GM03348 (cell line): ENCODE results near the gene XPR1.
"Not testable (repeated sequence)": the region's sequence is repeated elsewhere in the genome, so short reads cannot be mapped to it uniquely, and the experiment has no call there.

ENCODE experiments used
- DNase-seq: peaks from one replicate; pipeline ENCODE4 v3.0.0; 2012; ENCODE audit warnings: low spot score

The XPR1 gene

GRCh38 chr1:180841415-180841814 is 209.6 kb downstream of the XPR1 start:
- DNase-seq = no peak

DNA sequence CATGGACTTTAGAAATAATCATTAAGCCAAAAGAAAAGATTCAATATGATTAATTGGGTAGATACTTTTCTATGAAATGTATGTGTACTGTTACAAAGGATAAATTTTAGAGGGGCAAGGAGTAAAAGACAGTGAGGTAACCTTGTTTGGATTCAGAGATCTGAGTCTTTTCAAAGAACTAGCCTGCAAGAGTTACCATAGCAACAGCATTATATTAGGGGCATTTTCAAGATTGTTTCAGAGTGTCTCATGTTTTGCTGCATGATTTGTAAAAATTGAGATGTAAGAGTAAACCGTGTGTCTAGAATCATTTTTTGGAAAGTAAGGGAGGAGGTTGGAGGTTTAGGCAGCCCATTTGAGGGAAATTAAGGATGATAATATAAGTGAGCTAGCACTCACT is 210.2 kb downstream of the XPR1 start:
- peak; percentile 60 for DNase-seq

GRCh38 chr1:180842491-180843275 is 210.9 kb downstream of the XPR1 start:
- peak; percentile 12 for DNase-seq

- DNase-seq = no peak
Observed at GRCh38 chr1:180845352-180845751, 213.5 kb downstream of the XPR1 start.

DNA sequence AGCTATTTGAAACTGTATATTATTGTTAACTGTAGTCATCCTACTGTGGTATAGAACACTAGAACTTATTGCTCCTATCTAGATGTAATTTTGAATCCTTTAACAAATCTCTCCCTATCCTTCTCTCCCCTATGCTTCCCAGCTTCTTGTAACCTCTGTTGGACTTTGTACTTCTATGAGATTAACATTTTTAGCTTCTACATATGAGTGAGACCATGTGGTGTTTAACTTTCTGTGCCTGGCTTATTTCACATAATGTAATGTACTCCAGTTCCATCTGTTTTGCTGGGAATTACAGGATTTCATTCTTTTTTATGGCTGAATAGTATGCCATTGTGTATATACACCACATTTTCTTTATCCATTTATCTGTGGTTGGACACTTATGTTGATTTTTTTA is 216.4 kb downstream of the XPR1 start:
- DNase-seq = no peak

DNA sequence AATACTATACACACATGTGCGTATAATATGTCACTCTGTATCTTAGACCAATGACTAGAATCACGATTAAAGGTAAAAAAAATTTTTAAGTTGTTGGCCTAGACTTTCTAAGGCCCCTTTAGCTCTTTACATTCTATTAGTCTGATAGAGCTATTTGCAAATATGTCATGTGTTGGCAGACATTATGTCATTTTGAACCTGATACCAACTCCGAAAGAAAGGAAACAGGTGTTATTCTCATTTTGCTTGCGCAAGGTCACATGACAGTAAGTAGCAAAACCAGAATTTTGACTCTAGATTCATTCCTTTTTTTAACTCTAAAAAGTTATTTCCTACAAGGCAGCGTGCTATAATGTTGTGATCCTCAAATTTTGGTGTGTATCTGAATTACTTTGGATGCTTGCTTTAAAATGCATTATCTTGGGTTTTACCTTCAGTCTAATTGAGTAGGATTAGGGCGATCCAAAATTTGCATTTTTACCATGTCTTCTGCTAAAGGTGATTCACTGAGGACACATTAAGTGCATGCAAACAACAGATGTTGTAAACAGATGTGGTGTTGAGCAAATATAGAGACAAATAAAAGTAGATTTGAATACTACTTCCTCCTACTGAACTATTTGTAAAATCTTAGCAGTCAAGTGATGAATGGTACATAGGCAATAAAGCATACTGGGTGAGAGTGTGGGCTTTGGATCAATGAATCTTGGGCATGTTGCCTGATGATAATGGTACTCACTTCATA is 217.4 kb downstream of the XPR1 start:
- no peak for DNase-seq

- DNase-seq = no peak
Observed at GRCh38 chr1:180851995-180852887, 220.4 kb downstream of the XPR1 start.

DNA sequence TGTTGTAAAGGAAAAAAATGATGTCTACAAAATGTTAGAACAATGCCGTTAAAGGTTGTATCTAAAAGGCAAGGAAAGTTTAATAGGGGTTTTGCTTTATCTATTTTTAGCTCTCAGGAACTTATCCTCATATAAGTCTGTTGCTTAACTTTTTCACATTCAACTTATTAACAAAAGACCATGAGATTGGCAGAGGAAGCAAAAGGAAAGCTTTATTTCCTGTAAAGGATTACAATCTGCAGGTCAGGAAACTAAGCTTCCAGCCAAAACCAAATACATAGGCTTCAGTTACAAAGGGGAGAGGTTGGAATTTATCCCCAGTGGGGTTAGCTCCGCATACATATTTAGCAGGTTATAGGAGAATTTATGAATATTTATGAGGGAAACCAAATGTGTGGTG is 222.2 kb downstream of the XPR1 start:
- no peak for DNase-seq

GRCh38 chr1:180854456-180854855 is 222.6 kb downstream of the XPR1 start:
- DNase-seq = no peak

- not testable (repeated sequence) for DNase-seq
Observed at GRCh38 chr1:180857947-180858725, 226.3 kb downstream of the XPR1 start.

DNA sequence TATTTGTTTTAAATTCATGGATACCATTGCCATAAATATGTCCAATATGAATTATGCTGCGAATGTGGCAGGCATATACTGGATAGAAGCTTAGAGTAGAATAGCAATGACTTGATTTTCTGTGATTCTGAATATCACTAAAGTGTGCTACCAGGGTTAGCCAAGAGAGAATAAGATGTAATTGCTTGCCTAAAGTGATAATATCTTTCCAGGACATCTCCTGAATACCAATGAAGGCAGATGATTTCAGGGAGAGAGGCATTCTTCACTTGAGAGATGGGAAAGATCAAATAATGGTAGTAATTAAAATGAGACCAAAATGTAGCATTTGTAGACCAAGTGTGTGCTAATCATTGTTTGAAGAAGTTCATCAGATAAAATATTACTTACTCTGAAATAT is 227.5 kb downstream of the XPR1 start:
- DNase-seq = no peak

DNA sequence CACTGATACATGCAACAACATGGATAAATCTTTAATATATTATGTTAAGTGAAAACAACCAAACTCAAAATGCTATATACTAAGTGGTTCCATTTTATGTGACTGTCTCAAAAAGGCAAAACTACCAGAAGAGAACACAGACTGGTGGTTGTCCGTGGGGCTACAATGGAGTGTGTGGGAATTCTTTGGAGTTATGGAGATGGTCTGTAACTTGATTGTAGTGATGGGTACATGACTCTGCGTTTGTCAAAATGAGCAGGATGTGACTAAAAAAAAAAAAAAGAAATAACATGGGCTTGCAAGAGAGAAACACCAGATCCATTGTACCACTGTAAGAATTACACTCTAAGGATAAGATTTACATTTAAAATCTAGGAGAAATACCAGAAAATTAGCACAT is 228.7 kb downstream of the XPR1 start:
- no peak for DNase-seq

- no peak for DNase-seq
Observed at GRCh38 chr1:180862305-180862704, 230.5 kb downstream of the XPR1 start.

DNA sequence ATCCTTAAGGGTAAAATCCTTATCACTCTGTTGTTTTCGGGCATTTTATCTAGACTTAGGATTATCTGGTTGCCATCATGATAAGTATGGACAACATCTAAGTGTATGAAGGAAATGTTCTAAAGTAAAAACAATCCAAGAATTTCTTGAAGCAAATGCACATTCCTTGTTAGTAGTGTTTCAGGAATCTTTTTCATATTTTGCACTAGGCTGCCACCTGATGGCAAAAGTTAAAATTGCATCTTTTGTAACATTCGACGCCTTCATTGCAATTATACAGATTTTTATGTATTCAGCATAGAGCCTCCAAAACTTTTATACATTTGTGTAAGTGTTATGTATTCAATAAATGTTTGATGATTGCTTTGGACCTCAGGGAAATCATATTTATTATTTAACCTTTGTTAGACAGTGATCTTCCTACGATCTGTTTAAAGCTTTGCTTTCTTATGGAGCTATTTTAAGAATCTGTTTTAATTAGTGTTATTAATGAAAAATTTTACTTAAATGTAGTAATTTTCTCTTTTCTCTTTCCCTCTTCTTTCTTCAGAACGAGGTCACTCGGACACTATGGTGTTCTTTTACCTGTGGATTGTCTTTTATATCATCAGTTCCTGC is 231.4 kb downstream of the XPR1 start:
- DNase-seq = peak; percentile 67

- peak; percentile 73 for DNase-seq
Observed at GRCh38 chr1:180881806-180882509, 250.1 kb downstream of the XPR1 start.

GRCh38 chr1:180884588-180885300 is 252.9 kb downstream of the XPR1 start:
- DNase-seq = no peak

DNA sequence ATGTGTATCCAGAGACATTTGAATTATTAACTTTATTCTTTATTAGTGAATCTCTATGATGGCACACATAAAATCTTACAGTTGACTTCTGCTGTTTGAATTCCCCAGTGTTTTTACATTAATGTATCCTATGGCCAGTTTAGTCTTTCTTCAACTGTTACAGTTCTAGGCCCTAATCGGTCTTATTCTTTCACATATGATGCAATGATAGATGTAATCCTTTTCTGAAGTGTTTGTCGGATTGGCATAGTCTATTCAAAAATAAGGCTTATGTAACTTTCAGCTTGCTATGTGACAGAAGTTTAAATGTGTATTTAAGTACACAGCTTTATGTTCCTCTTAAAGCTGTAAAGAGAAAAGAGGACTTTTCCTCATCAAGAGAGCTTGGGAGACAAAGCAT is 254.5 kb downstream of the XPR1 start:
- DNase-seq = no peak

DNA sequence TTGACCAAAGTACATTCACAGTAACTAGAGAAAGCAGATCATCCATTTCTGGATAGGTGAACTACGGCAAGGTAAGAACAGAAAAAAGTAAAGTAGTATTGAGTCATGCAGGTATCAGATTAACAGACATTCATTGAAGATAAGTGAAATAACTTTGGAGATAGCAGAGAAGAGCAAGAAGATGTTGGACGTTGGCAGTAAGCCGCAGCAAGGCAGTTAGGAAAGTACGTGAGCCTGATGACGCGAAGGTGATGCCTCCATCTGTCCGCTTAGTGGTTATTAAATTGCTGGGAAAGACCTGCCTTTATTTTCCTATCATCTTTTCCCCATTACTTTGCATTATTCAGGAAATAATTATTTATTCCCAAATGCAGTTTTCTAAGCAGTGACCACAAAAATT is 256.0 kb downstream of the XPR1 start:
- DNase-seq = no peak

- no peak for DNase-seq
Observed at GRCh38 chr1:180888870-180889269, 257.0 kb downstream of the XPR1 start.

DNA sequence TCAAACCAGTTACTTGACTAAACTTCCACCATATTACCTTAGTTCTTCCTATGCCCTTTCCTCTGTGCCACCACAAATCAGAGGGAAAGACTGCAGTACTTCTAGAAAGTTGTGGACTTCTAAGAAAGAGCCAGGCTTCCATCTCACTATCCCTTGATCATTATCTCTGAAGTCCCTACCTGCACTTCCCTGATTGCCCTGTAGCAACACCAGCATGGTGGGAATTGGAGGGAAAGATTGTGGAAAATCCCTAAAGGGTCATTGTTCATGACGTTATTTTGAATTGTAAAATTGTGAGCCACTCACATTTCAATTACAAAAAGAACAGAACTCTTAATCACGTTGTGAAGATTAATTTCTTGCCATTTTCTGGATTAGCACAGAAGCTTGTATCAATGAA is 257.5 kb downstream of the XPR1 start:
- no peak for DNase-seq
